B cell (primary cell): ENCODE data around the gene PLD3. TPM values are rescaled to one million over a fixed set of nuclear protein-coding genes. Genes with fewer than 3 reads are reported as not detected.

Source experiments
- ATAC-seq: fragments of 200-7000 bp; cut with Tn5 transposase; one replicate; pipeline ENCODE4 v1.10.0; 2021; ENCODE audit warnings: low read depth, mild to moderate bottlenecking, moderate number of reproducible peaks, moderate library complexity
- CTCF ChIA-PET: fragments of 350-600 bp; sonication (Branson Sonifier 250); formaldehyde crosslinking; loops from one replicate; lab custom pipeline; 2021; ENCODE audit warnings: antibody characterized with exemption, inconsistent platforms; lab: Charles Lee
- POLR2A ChIA-PET: fragments of 350-600 bp; sonication (Branson Sonifier 250); formaldehyde crosslinking; loops from one replicate; lab custom pipeline; 2021; ENCODE audit warnings: antibody characterized with exemption; lab: Charles Lee
- DNase-seq: peaks from one replicate; pipeline ENCODE4 v3.0.0; 2013
- H2AFZ ChIP-seq: 2 replicates; pipeline ENCODE4 v1.6.1; 2012; ENCODE audit warnings: mild to moderate bottlenecking, low read depth, low read length; ENCODE audit not compliant: insufficient read depth, poor library complexity, severe bottlenecking
- H3K27ac ChIP-seq, 2 donors: 1 replicate in 1 of 2; 2 replicates in 1 of 2; pipeline ENCODE4 v1.5.1; 2012 to 2013; ENCODE audit warnings: low read length in 2 of 2, mild to moderate bottlenecking in 2 of 2, moderate library complexity in 1 of 2
- H3K27me3 ChIP-seq, 4 experiments: fragments of 200-600 bp in 1 of 4; sonication (generic) in 1 of 4; replicated peaks in 1 of 4; 1 replicate in 2 of 4; 2 replicates in 2 of 4; pipeline versions ENCODE4 v1.6.1 to v1.7.0; 2013 to 2016; ENCODE audit warnings: low read length in 3 of 4, mild to moderate bottlenecking in 2 of 4, mixed read lengths in 1 of 4, moderate library complexity in 1 of 4; ENCODE audit not compliant: insufficient read depth in 4 of 4, control insufficient read depth in 3 of 4; ENCODE audit errors: control extremely low read depth in 1 of 4
- H3K36me3 ChIP-seq, 2 experiments: replicated peaks in 1 of 2; 1 replicate in 1 of 2; 2 replicates in 1 of 2; pipeline versions ENCODE4 v1.6.1 to v1.7.1; 2013; ENCODE audit warnings: low read length in 1 of 2; ENCODE audit not compliant: insufficient read depth in 2 of 2, control insufficient read depth in 1 of 2; ENCODE audit errors: control extremely low read depth in 1 of 2, extremely low read depth in 1 of 2
- H3K4me1 ChIP-seq, 2 donors: fragments of 200-600 bp in 1 of 2; sonication (generic) in 1 of 2; 1 replicate in 1 of 2; 2 replicates in 1 of 2; pipeline versions ENCODE4 v1.5.1 to v1.6.1; 2013 to 2017; ENCODE audit warnings: low read length in 2 of 2; ENCODE audit not compliant: control insufficient read depth in 2 of 2, insufficient read depth in 2 of 2
- H3K4me2 ChIP-seq: replicated peaks from 2 replicates; pipeline ENCODE3; 2012; ENCODE audit warnings: mild to moderate bottlenecking, low read depth, low read length; ENCODE audit not compliant: poor library complexity, severe bottlenecking
- H3K4me3 ChIP-seq, 5 experiments: fragments of 200-600 bp in 1 of 5; sonication (generic) in 1 of 5; 1 replicate in 3 of 5; 2 replicates in 2 of 5; pipeline versions ENCODE4 v1.5.1 to v1.7.0; 2011 to 2016; ENCODE audit warnings: low read length in 4 of 5, mild to moderate bottlenecking in 4 of 5, low read depth in 2 of 5, control low read depth in 1 of 5, moderate library complexity in 1 of 5; ENCODE audit not compliant: insufficient read depth in 1 of 5; ENCODE audit errors: control extremely low read depth in 1 of 5, extremely low read depth in 1 of 5
- H3K79me2 ChIP-seq: fragments of 200-600 bp; sonication (generic); one replicate; pipeline ENCODE4 v1.6.0; 2016; ENCODE audit warnings: low read length; ENCODE audit not compliant: control insufficient read depth, insufficient read depth
- H3K9ac ChIP-seq: fragments of 200-600 bp; sonication (generic); 2 replicates; pipeline ENCODE4 v1.6.1; 2017; ENCODE audit warnings: mild to moderate bottlenecking, low read length, moderate library complexity
- H3K9me3 ChIP-seq, 3 donors: one replicate each; pipeline versions ENCODE4 v1.6.1 to v1.7.1; 2013; ENCODE audit warnings: low read length in 2 of 3; ENCODE audit not compliant: control insufficient read depth in 2 of 3, insufficient read depth in 1 of 3; ENCODE audit errors: control extremely low read depth in 1 of 3
- H4K20me1 ChIP-seq: 2 replicates; pipeline ENCODE4 v1.6.0; 2012; ENCODE audit warnings: mild to moderate bottlenecking, low read length; ENCODE audit not compliant: insufficient read depth, control insufficient read depth, poor library complexity, severe bottlenecking
- H3K27ac Mint-ChIP-seq: one replicate; pipeline ENCODE4 v1.8.0; 2021; ENCODE audit warnings: mixed read lengths
- H3K27me3 Mint-ChIP-seq: one replicate; pipeline ENCODE4 v1.8.0; 2021; ENCODE audit warnings: mixed read lengths
- H3K4me1 Mint-ChIP-seq: one replicate; pipeline ENCODE4 v1.8.0; 2021; ENCODE audit warnings: mixed read lengths
- H3K4me3 Mint-ChIP-seq: one replicate; pipeline ENCODE4 v1.8.0; 2021; ENCODE audit warnings: mixed read lengths
- H3K9me3 Mint-ChIP-seq: one replicate; pipeline ENCODE4 v1.8.0; 2022; ENCODE audit warnings: mixed read lengths; ENCODE audit not compliant: insufficient read depth
- EZH2 ChIP-seq: IDR thresholded peaks from 2 replicates; pipeline ENCODE4 v1.6.1; 2012; ENCODE audit warnings: borderline replicate concordance, low read depth, mild to moderate bottlenecking, moderate library complexity, low read length; ENCODE audit not compliant: insufficient read depth, poor library complexity, severe bottlenecking
- WGBS: methylation state at CpG from one replicate; pipeline ENCODE4 v1.1.5; 2013; ENCODE audit warnings: missing lambda C conversion rate; ENCODE audit not compliant: insufficient coverage; 5-methylcytosine and 5-hydroxymethylcytosine counted together
- intact Hi-C: fragments of 100-400 bp; cut with micrococcal nuclease; formaldehyde crosslinking; loops from one replicate; pipeline ENCODE4 v1.10.0; 2022
- polyA plus RNA-seq: library from polyadenylated mRNA; depleted of rRNA; stranded (reverse); fragments of >200 nt; gene quantifications from 2 replicates; pipeline ENCODE4 v1.2.3, GENCODE V29; 2012
- total RNA-seq, 2 donors: library from RNA; stranded (reverse); fragments of 120-200 nt in 1 of 2; gene quantifications; 1 replicate in 1 of 2; 2 replicates in 1 of 2; pipeline versions ENCODE4 v1.2.3 to v1.2.4, GENCODE V29; 2013 to 2022
- TF ChIP-seq, protein P1 (sequence below): fragments of 200-600 bp; IDR thresholded peaks from one replicate; pipeline ENCODE4 v1.8.0; 2022; ENCODE audit warnings: antibody characterized with exemption, mild to moderate bottlenecking

The PLD3 gene
- total and polyA plus RNA-seq, 2 donors (not counting 1 experiment from before 2014, with no cell fraction given), result 61.7 to 153 TPM

DNA sequence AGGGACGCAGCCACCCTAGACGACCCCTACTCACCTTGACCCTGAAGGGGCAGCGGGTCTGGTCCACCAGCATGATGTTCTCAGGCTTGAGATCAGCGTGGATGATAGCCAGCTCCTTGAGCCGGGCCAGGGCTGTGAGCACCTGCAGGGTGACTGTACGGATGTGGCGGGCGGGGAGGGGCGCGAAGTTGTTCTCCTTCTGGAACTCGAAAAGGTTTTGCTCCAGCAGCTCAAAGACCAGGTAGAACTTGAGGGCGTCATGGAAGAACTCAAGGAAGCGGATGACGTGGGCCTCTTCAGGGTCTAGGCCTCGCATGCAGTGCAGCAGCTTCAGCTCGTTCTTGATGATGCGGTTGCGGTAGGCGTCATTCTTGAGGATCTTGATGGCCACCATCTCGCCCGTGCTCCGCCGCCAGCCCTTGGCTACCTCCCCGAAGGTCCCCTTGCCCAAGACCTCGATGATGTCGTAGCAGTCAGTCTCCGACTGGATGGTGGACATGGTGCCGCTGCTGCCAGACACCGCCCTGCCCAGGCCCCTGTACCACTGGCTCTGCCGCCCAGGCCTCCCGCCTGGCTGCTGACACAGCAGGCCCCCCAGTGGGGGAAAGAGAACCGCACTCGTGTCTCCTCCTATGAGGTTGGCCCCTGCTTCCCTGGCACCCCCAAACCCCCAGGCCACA, 41.0 kb downstream of the PLD3 start:
- Histone ChIP-seq H4K20me1 (no peaks in the 10 kb centered on the region), H3K9me3 (no peaks in the 10 kb centered on the region), H3K4me2 (no peak overlapping the region), H3K27ac (no peak overlapping the region), H3K79me2 (no peaks in the 10 kb centered on the region), H3K36me3 (no peaks in the 10 kb centered on the region), H3K9ac (no peak overlapping the region), H3K4me1 (no peaks in the 10 kb centered on the region), H2AFZ (no peak overlapping the region), H3K4me3 (no peak overlapping the region), H3K27me3 (peaks cover 0 to 3% (median 0%) of the 10 kb centered on the region in 4 experiments)
- CTCF ChIA-PET, result no interaction called here
- DNase-seq (no peak), ATAC-seq (no peak)
- Mint-ChIP-seq H3K27me3 (no peaks in the 10 kb centered on the region), H3K4me3 (no peak overlapping the region), H3K9me3 (no peaks in the 10 kb centered on the region), H3K27ac (no peak overlapping the region), H3K4me1 (no peaks in the 10 kb centered on the region)
- TF ChIP-seq EZH2, result no peak
- TF ChIP-seq, protein P1, sequence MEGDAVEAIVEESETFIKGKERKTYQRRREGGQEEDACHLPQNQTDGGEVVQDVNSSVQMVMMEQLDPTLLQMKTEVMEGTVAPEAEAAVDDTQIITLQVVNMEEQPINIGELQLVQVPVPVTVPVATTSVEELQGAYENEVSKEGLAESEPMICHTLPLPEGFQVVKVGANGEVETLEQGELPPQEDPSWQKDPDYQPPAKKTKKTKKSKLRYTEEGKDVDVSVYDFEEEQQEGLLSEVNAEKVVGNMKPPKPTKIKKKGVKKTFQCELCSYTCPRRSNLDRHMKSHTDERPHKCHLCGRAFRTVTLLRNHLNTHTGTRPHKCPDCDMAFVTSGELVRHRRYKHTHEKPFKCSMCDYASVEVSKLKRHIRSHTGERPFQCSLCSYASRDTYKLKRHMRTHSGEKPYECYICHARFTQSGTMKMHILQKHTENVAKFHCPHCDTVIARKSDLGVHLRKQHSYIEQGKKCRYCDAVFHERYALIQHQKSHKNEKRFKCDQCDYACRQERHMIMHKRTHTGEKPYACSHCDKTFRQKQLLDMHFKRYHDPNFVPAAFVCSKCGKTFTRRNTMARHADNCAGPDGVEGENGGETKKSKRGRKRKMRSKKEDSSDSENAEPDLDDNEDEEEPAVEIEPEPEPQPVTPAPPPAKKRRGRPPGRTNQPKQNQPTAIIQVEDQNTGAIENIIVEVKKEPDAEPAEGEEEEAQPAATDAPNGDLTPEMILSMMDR, result no peak
- POLR2A ChIA-PET, result no interaction called here
- WGBS, result 96% methylated on average over 33 of the region's 33 CpGs
- intact Hi-C loops, result no loop called here

- H3K27ac Mint-ChIP-seq, result no peak within 1 kb of the TSS
- ATAC-seq (no peak), DNase-seq (no peak)
- Histone ChIP-seq H3K9me3 (no peaks in the 10 kb centered on the region), H3K79me2 (no peaks in the 10 kb centered on the region), H3K27me3 (peaks cover 0 to 2% (median 0%) of the 10 kb centered on the region in 4 experiments), H3K4me3 (no peak within 1 kb of the TSS), H2AFZ (no peak within 1 kb of the TSS), H3K27ac (no peak within 1 kb of the TSS), H3K9ac (no peak within 1 kb of the TSS), H4K20me1 (no peaks in the 10 kb centered on the region), H3K4me1 (no peaks in the 10 kb centered on the region), H3K36me3 (no peaks in the 10 kb centered on the region), H3K4me2 (no peak within 1 kb of the TSS)
- ChIA-PET CTCF (no interaction called here), POLR2A (no interaction called here)
- no peak within 1 kb of the TSS for H3K4me3 Mint-ChIP-seq
- H3K27me3 Mint-ChIP-seq, result no peaks in the 10 kb centered on the region
- no peaks in the 10 kb centered on the region for H3K4me1 Mint-ChIP-seq
- intact Hi-C loops, result no loop called here
- 90% methylated on average over 10 of the region's 10 CpGs for WGBS
- no peaks in the 10 kb centered on the region for H3K9me3 Mint-ChIP-seq
- TF ChIP-seq, protein P1, result no peak
- TF ChIP-seq EZH2, result no peak
Observed at GRCh38 chr19:40390084-40390742, 41.7 kb downstream of the PLD3 start, which contains the start of gene HIPK4. HIPK4 (minus strand) TSS chr19:40390181; CDS start chr19:40389902, 279 bp downstream.
